DND-41 (cell line): ENCODE data around the gene FBXO15.

ENCODE experiments used
- ATAC-seq: fragments of 200-7000 bp; cut with Tn5 transposase; 3 replicates; pipeline ENCODE4 v1.9.1; 2021; ENCODE audit warnings: low read depth; ENCODE audit not compliant: insufficient read depth
- DNase-seq: peaks from one replicate; pipeline ENCODE4 v3.0.0-alpha.2; 2020
- H2AFZ ChIP-seq: 2 replicates; pipeline ENCODE4 v1.6.0; 2012; ENCODE audit warnings: low read depth, low read length
- H3K27ac ChIP-seq: 2 replicates; pipeline ENCODE4 v1.5.1; 2012; ENCODE audit warnings: low read length, inconsistent platforms
- H3K27me3 ChIP-seq: fragments of 200-600 bp; sonication (generic); 2 replicates; pipeline ENCODE4 v1.6.0; 2012; ENCODE audit warnings: low read length, mild to moderate bottlenecking, inconsistent platforms; ENCODE audit not compliant: insufficient read depth, poor library complexity
- H3K36me3 ChIP-seq: 2 replicates; pipeline ENCODE4 v1.5.1; 2012; ENCODE audit warnings: low read length, inconsistent platforms; ENCODE audit not compliant: insufficient read depth
- H3K4me1 ChIP-seq: 2 replicates; pipeline ENCODE4 v1.5.1; 2012; ENCODE audit warnings: mild to moderate bottlenecking, low read length; ENCODE audit not compliant: insufficient read depth
- H3K4me2 ChIP-seq: 2 replicates; pipeline ENCODE4 v1.6.0; 2012; ENCODE audit warnings: mild to moderate bottlenecking, moderate library complexity, low read length, inconsistent platforms; ENCODE audit not compliant: insufficient read depth
- H3K4me3 ChIP-seq, 2 experiments: fragments of 200-600 bp in 1 of 2; shearing (Covaris generic) in 1 of 2; 2 replicates each; pipeline ENCODE4 v1.5.1; 2012 to 2016; ENCODE audit warnings: inconsistent platforms in 2 of 2, low read length in 2 of 2, mild to moderate bottlenecking in 2 of 2, low read depth in 1 of 2, moderate library complexity in 1 of 2
- H3K79me2 ChIP-seq: 2 replicates; pipeline ENCODE4 v1.6.0; 2012; ENCODE audit warnings: low read length, inconsistent platforms; ENCODE audit not compliant: insufficient read depth
- H3K9ac ChIP-seq: 2 replicates; pipeline ENCODE4 v1.6.0; 2012; ENCODE audit warnings: low read depth, mild to moderate bottlenecking, inconsistent platforms, low read length, moderate library complexity
- H3K9me3 ChIP-seq: 2 replicates; pipeline ENCODE4 v1.5.1; 2012; ENCODE audit warnings: low read length, moderate library complexity, mild to moderate bottlenecking, inconsistent platforms; ENCODE audit not compliant: insufficient read depth, severe bottlenecking
- H4K20me1 ChIP-seq: 2 replicates; pipeline ENCODE4 v1.6.0; 2012; ENCODE audit warnings: low read length; ENCODE audit not compliant: insufficient read depth
- EZH2 ChIP-seq: IDR thresholded peaks from 3 replicates; pipeline ENCODE4 v1.6.1; 2012; ENCODE audit warnings: borderline replicate concordance, low read depth, mild to moderate bottlenecking, moderate library complexity, low read length, inconsistent platforms; ENCODE audit not compliant: severe bottlenecking
- TF ChIP-seq, protein P1 (sequence below): IDR thresholded peaks from 2 replicates; pipeline ENCODE4 v1.5.1; 2012; ENCODE audit warnings: borderline replicate concordance, low read length, moderate library complexity, mild to moderate bottlenecking; ENCODE audit not compliant: poor library complexity, severe bottlenecking; ENCODE audit errors: extremely low read depth

Gene FBXO15

DNA sequence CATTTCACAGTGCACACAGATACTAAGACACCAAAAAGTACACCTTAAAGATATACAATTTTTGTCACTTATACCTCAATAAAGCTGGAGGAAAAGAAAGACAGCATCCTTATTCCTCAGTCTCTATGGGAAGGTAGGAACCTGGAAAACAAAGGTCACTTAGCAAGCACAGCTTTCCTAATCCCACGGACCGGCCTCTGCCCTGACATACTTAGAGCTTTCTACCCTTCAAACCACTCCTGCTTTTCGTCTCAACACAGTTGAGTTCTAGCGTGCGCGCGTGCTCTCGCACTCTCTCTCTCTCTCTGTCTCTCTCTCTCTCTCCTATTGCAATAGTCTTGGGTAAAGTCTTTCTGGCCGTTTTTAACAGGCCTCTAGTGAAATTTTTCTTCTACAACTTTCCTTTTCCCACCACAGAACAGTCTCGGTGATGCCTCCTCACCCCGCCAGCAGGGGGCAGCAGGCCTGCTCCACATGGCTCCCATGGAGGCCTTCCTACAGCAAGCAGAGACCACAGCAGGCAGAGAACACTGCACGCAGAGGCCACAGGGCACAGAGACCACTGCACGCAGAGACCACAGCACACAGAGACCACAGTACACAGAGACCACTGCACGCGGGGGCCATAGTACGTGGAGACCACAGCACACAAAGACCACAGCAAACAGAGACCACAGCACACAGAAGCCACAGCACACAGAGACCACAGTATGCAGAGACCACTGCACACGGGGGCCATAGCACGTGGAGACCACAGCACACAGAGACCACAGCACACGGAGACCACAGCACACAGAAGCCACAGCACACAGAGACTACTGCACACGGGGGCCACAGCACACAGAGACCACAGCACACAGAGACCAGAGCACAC is 106.9 kb downstream of the FBXO15 start:
- TF ChIP-seq, protein P1, sequence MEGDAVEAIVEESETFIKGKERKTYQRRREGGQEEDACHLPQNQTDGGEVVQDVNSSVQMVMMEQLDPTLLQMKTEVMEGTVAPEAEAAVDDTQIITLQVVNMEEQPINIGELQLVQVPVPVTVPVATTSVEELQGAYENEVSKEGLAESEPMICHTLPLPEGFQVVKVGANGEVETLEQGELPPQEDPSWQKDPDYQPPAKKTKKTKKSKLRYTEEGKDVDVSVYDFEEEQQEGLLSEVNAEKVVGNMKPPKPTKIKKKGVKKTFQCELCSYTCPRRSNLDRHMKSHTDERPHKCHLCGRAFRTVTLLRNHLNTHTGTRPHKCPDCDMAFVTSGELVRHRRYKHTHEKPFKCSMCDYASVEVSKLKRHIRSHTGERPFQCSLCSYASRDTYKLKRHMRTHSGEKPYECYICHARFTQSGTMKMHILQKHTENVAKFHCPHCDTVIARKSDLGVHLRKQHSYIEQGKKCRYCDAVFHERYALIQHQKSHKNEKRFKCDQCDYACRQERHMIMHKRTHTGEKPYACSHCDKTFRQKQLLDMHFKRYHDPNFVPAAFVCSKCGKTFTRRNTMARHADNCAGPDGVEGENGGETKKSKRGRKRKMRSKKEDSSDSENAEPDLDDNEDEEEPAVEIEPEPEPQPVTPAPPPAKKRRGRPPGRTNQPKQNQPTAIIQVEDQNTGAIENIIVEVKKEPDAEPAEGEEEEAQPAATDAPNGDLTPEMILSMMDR, result peak; percentile 78
- TF ChIP-seq EZH2, result no peak
- Histone ChIP-seq H3K36me3 (no peaks in the 10 kb centered on the region), H2AFZ (no peak overlapping the region; the same call in 1 of the 2 replicates), H3K27ac (no peak overlapping the region), H3K9ac (no peak overlapping the region), H3K4me3 (no peak overlapping the region), H3K4me1 (0 out of 2 replicates have a peak, but pooled peaks cover 3% of the 10 kb centered on the region), H3K9me3 (no peaks in the 10 kb centered on the region), H4K20me1 (no peaks in the 10 kb centered on the region), H3K79me2 (no peaks in the 10 kb centered on the region), H3K27me3 (no peaks in the 10 kb centered on the region), H3K4me2 (no peak overlapping the region)
- ATAC-seq, result peak; percentile 91
- peak; percentile 55 for DNase-seq

DNA sequence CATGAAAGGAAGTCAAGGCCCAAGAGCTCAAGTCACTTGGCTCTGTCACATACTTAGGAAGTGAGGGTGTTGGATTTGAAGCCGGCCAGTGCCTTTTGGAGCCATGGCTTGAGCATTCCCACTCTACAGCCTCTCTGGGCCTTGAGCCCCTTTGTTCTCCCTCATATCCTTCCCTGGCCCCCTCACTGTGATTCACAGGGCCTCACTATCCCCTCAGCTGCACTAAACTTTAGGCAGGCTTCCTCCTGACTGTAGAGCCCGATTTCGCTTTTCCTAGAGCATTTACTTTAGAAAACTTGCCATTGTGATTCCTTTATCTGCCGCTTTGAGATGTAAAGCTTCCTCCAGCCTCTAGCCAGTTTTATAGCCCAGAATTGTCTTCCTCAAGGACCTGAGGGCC is 107.6 kb downstream of the FBXO15 start:
- H3K36me3 ChIP-seq, result no peaks in the 10 kb centered on the region
- no peaks in the 10 kb centered on the region for H3K27me3 ChIP-seq
- H3K79me2 ChIP-seq, result no peaks in the 10 kb centered on the region
- no peaks in the 10 kb centered on the region for H4K20me1 ChIP-seq
- 0 out of 2 replicates have a peak, but pooled peaks cover 3% of the 10 kb centered on the region for H3K4me1 ChIP-seq
- no peak overlapping the region for H3K27ac ChIP-seq
- no peak overlapping the region for H3K4me3 ChIP-seq
- no peak overlapping the region for H3K4me2 ChIP-seq
- no peak overlapping the region for H3K9ac ChIP-seq
- H3K9me3 ChIP-seq, result no peaks in the 10 kb centered on the region
- TF ChIP-seq, protein P1, result no peak
- no peak for TF ChIP-seq EZH2
- DNase-seq (no peak), ATAC-seq (no peak)
- H2AFZ ChIP-seq, result no peak overlapping the region

DNA sequence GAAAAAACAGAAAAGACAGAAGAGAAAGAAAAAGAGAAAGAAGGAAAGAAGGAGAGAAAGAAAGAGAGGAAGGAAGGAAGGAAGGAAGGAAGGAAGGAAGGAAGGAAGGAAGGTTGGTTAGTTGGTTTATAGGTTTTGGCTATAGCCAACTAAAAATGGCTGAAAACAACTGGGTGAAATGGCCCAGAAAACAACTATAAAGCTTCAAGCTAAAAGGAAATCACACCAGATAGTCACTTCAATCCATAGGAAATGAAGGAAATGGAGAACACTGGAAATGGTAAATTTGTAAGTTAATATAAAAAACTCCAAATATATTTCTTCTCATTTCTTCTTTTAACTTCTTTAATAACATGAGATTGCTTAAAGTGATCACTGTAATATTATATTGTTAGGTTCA is 118.5 kb downstream of the FBXO15 start:
- Histone ChIP-seq H3K79me2 (no peaks in the 10 kb centered on the region), H4K20me1 (no peaks in the 10 kb centered on the region), H3K36me3 (no peaks in the 10 kb centered on the region), H3K9ac (no peak overlapping the region), H3K27me3 (no peaks in the 10 kb centered on the region), H3K4me2 (no peak overlapping the region), H3K27ac (no peak overlapping the region), H3K9me3 (no peaks in the 10 kb centered on the region), H2AFZ (no peak overlapping the region), H3K4me1 (no peaks in the 10 kb centered on the region), H3K4me3 (no peak overlapping the region)
- ATAC-seq (no peak), DNase-seq (no peak)
- no peak for TF ChIP-seq EZH2
- TF ChIP-seq, protein P1, result no peak
